T-helper 22 cell (primary cell): ENCODE data around the gene PSAPL1.

Experiments used
- DNase-seq: peaks from one replicate; pipeline ENCODE4 v3.0.0-alpha.2; 2020; ENCODE audit warnings: low read depth

Gene PSAPL1

DNA sequence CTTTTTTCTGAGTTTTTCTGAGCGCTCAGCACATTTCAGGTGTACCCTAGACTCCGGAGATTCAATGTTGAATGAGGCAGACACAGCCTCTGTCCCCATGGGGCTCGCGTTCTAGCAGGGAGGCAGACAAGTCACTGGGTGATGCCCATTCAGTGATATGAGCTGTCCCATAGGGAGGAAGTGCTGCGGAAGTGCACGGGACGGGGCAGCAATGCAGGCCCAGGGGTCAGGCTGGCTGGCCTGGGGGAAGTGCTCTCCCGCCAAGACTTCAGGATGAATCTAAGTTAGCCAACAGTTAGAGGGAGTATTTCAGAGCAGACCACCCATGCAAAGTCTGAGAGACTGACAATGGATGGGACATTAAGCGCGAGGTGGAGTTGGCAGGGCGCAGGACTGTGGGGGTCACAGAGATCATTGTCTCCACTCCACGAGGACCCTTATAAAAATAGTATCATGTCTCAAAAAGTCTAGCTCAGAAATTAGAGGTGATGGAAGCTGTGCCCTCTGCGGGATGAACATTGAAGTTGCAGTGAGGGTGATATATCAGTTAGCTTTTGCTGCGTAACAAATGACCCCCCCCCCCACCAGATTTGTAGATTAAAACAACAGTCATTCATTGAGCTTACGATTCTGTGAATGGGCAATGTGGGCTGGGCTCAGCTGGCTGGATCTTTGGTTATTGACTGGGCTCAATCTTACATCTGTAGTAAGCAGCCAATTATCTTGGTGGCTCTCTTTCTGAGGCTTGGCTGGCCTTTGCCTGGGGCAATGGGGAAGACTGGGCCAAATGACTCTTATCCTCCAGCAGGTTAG is 16.4 kb downstream of the PSAPL1 start:
- DNase-seq: no peak

GRCh38 chr4:7417639-7418038 is 17.1 kb downstream of the PSAPL1 start:
- DNase-seq: no peak

GRCh38 chr4:7416745-7417432 is 17.8 kb downstream of the PSAPL1 start:
- DNase-seq: no peak

- DNase-seq: no peak
These were observed 18.6 kb downstream of the PSAPL1 start for GRCh38 chr4:7415927-7416686.

GRCh38 chr4:7414736-7415510 is 19.8 kb downstream of the PSAPL1 start:
- no peak for DNase-seq

- DNase-seq: no peak
These were observed 20.7 kb downstream of the PSAPL1 start for GRCh38 chr4:7414046-7414445.

DNA sequence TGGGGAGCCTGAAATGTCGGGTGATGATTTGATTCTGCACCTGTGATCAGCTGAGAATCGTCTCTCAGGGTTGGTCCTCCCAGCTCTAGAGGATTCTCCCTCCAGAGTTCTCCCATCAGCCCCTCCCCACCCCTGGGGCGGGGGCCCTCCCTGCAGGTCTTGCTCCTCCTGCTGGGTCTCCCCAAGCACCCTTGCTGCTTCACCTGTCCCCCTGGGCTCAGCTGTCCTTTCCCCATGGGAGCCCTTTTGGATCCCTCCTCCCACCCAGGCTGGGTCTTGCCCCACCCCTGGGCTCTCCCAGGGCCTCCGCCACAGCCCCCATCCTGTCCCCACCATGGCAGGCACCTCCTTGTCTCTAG is 22.2 kb downstream of the PSAPL1 start:
- no peak for DNase-seq

GRCh38 chr4:7411896-7412553 is 22.7 kb downstream of the PSAPL1 start:
- no peak for DNase-seq

GRCh38 chr4:7411491-7411890 is 23.2 kb downstream of the PSAPL1 start:
- no peak for DNase-seq

DNA sequence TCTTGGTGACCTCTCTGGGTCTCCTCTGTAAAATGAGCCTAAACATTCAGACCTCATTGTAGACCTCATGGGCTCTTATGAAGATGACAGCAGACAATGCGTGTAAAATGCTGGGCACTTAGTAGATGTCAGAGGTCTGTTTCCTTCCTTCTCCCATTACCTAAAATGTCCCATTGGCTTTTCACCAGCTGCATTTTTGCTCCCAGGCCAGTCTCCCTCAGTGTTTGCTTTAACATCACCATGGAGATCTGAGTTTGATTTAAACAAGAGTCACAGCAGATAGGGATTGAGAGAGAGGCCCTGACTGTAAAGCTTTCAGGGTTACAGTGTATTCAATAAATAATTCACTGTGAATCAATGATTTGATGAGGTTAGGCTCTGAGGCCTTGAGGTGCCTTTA is 24.3 kb downstream of the PSAPL1 start:
- no peak for DNase-seq

DNA sequence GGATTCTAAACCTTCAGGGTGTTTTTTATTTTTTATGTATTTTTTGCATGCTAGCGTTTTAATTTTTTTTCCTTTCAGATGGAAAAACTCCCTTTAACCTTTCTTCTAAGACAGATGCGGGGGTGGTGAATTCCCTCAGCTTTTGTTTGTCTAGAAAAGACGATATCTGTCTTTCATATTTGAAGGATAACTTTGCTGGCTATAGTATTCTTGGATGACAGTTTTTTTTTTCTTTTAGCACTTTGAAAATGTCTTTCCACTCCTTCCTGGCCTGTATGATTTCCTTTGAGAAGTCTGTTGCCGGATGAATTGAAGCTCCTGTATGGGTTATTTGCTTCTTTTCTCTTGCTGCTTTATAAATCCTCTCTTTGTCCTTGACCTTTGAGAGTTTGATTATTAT is 26.6 kb downstream of the PSAPL1 start:
- DNase-seq: no peak

- no peak for DNase-seq
These were observed 31.7 kb downstream of the PSAPL1 start for GRCh38 chr4:7403001-7403400.

DNA sequence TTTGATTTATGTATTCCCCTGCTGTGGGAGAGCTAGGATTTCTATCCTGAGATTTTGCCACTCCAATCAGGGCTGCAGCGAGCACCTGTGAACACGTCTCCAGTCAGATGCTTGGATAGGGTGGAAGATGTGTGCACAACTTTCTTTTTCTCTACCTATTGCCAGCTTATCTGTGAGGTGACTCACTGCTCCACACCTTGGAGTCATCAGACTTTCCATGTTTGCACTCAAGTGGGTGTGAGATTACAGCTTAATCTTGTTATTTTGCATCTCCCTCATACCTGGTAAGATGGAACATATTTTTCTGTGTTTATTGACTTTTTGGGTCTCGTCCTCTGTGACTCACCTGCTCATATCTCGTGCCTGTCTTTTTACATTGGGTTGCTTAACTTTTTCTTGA is 32.2 kb downstream of the PSAPL1 start:
- DNase-seq: no peak

DNA sequence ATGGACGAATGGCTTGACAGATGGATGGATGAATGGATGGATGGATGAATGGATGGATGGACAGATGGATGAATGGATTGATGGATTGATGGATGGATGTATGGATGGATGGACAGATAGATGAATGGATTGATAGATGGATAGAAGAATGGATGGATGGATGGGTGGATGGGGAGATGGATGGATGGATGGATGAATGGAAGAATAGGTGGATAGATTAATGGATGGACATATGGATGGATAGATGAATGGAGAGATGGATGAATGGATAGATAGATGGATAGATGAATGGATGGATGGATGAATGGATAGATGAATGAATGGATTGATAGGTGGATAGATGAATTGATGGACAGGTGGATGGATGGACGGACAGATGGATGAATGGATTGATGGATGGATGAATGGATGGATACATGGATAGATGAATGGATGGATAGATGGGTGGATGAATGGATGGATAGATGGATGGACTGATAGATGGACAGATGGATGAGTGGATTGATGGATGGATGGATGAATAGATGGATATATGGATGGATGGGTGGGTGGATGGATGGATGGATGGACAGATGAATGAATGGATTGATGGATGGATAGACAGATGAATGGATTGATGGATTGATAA is 33.9 kb downstream of the PSAPL1 start:
- no peak for DNase-seq

- DNase-seq: no peak
These were observed 35.1 kb downstream of the PSAPL1 start for GRCh38 chr4:7399440-7400234.

GRCh38 chr4:7398788-7399439 is 35.8 kb downstream of the PSAPL1 start:
- no peak for DNase-seq

DNA sequence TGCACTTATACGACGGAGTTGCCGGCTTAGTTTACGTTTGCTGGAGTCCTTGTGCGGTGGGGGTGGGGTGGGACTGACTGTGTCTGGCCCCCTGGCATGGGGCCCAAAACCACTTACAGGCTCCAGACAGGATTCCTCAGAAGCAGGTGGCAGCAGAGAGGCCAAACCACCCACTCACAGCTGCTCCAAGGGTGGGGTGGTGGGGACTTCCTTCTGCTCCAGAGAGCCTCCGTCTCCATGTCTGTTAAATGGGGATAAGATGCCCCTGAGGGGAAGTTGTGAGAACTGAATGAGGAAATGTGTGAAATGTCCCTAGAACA is 36.7 kb downstream of the PSAPL1 start:
- no peak for DNase-seq

DNA sequence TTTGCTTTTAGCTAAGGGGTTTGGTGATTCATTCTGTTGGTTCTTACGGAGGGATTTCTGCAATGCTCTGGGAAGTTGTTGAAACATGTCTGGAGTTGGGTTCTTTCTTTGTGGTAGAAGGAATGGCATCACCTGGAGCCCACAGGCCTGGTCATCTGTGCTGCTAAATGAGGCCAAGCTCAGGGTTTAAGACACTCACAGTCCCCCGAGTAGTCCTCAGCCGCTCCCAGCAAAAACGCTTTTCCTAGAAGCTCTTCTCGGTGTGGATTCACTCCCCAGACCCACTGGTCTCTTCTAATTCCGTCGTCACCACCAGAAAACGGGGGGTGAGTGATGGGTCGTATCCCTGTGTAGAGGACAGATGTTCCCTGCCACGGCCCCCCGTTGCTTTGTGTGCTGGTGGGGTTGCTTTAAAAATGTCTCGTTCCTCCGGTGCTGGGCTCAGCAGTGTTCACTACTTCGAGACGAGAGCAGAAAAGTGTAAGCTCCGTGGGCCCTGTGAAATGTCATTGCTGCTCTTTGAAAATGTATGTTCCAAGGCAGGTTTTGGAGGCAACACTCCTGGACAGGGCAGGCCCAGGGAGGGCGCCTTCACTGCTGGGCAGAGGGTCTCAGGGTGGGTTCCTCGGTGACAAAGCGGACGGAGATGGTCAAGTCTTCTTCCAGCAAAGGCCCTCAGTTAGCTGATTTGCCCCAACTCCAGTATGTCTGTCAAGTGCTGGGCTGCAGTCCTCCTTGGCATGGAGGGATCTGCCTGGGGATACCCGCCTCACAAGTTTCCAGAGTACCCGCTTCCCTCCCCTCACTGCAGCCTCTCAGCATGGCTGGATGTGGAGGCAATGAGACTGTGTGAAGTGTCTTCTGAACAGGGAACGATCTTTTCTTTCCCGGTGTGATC is 37.3 kb downstream of the PSAPL1 start:
- no peak for DNase-seq
